WTC11 (cell line): ENCODE measurements around the gene GART. TPM values are rescaled to one million over a fixed set of nuclear protein-coding genes. Genes with fewer than 3 reads are reported as not detected.
A peak's percentile ranks its signal among the peaks of the same experiment; 100 is the strongest.
"Not testable (repeated sequence)": the region's sequence is repeated elsewhere in the genome, so short reads cannot be mapped to it uniquely, and the experiment has no call there.

Experiments
- ATAC-seq: fragments of 200-7000 bp; cut with Tn5 transposase; 2 replicates; pipeline ENCODE4 v1.10.0; 2021; ENCODE audit warnings: mild to moderate bottlenecking, moderate library complexity
- CTCF ChIA-PET: fragments of 300-600 bp; sonication (Branson Sonifier 250); formaldehyde crosslinking; loops from one replicate; lab custom pipeline; 2021; ENCODE audit warnings: antibody characterized with exemption; lab: Charles Lee
- POLR2A ChIA-PET: fragments of 350-600 bp; sonication (Branson Sonifier 250); formaldehyde crosslinking; loops from one replicate; lab custom pipeline; 2021; ENCODE audit warnings: antibody characterized with exemption; lab: Charles Lee
- DNase-seq: peaks from one replicate; pipeline ENCODE4 v3.0.0; 2021; ENCODE audit warnings: low spot score
- H3K27ac Mint-ChIP-seq: 2 replicates; pipeline ENCODE4 v1.8.0; 2021; ENCODE audit warnings: mixed read lengths
- H3K27me3 Mint-ChIP-seq: 2 replicates; pipeline ENCODE4 v1.8.0; 2021; ENCODE audit warnings: low read depth, mild to moderate bottlenecking, moderate library complexity, mixed read lengths
- H3K36me3 Mint-ChIP-seq: 2 replicates; pipeline ENCODE4 v1.8.0; 2021; ENCODE audit warnings: mixed read lengths
- H3K4me1 Mint-ChIP-seq: 2 replicates; pipeline ENCODE4 v1.8.0; 2022; ENCODE audit warnings: mixed read lengths
- H3K4me3 Mint-ChIP-seq: 2 replicates; pipeline ENCODE4 v1.8.0; 2021; ENCODE audit warnings: mild to moderate bottlenecking, moderate library complexity, mixed read lengths
- H3K9me3 Mint-ChIP-seq: 2 replicates; pipeline ENCODE4 v1.8.0; 2021; ENCODE audit warnings: mixed read lengths
- ARID4B ChIP-seq: sonication (generic); formaldehyde crosslinking; IDR thresholded peaks from 2 replicates; pipeline ENCODE4 v1.8.0; 2023; ENCODE audit warnings: missing genetic modification reagents, mild to moderate bottlenecking, borderline replicate concordance
- ATF3 ChIP-seq: sonication (generic); formaldehyde crosslinking; conservative IDR thresholded peaks from 2 replicates; pipeline ENCODE4 v1.8.1; 2022; ENCODE audit warnings: mild to moderate bottlenecking, missing genetic modification reagents
- CREB1 ChIP-seq: sonication (generic); formaldehyde crosslinking; IDR thresholded peaks from 2 replicates; pipeline ENCODE4 v1.8.0; 2023; ENCODE audit warnings: mild to moderate bottlenecking, missing genetic modification reagents
- CREM ChIP-seq: sonication (generic); formaldehyde crosslinking; IDR thresholded peaks from 2 replicates; pipeline ENCODE4 v1.8.1; 2022; ENCODE audit warnings: mild to moderate bottlenecking, missing genetic modification reagents, moderate library complexity
- E2F1 ChIP-seq: sonication (generic); formaldehyde crosslinking; IDR thresholded peaks from 2 replicates; pipeline ENCODE4 v1.8.0; 2022; ENCODE audit warnings: mild to moderate bottlenecking, missing genetic modification reagents
- FOXK1 ChIP-seq: sonication (generic); formaldehyde crosslinking; IDR thresholded peaks from 2 replicates; pipeline ENCODE4 v1.8.0; 2022; ENCODE audit warnings: mild to moderate bottlenecking, moderate library complexity, missing genetic modification reagents
- GABPB1 ChIP-seq: sonication (generic); formaldehyde crosslinking; IDR thresholded peaks from 2 replicates; pipeline ENCODE4 v1.8.1; 2023; ENCODE audit warnings: mild to moderate bottlenecking, missing genetic modification reagents
- HMGXB4 ChIP-seq: sonication (generic); formaldehyde crosslinking; IDR thresholded peaks from 2 replicates; pipeline ENCODE4 v1.8.1; 2023; ENCODE audit warnings: mild to moderate bottlenecking, moderate library complexity, missing genetic modification reagents
- KAT7 ChIP-seq: sonication (generic); formaldehyde crosslinking; IDR thresholded peaks from 2 replicates; pipeline ENCODE4 v1.8.1; 2023; ENCODE audit warnings: missing genetic modification reagents, mild to moderate bottlenecking, borderline replicate concordance
- MYBL2 ChIP-seq: sonication (generic); formaldehyde crosslinking; IDR thresholded peaks from 2 replicates; pipeline ENCODE4 v1.8.1; 2023; ENCODE audit warnings: mild to moderate bottlenecking, moderate library complexity, missing genetic modification reagents
- NR1H2 ChIP-seq: sonication (generic); formaldehyde crosslinking; IDR thresholded peaks from 2 replicates; pipeline ENCODE4 v1.9.0; 2021; ENCODE audit warnings: mild to moderate bottlenecking, moderate library complexity, missing genetic modification reagents
- OVOL2 ChIP-seq: fragments of 250-450 bp; sonication (Bioruptor Pico); IDR thresholded peaks from 2 replicates; pipeline ENCODE4 v1.9.0; 2021; ENCODE audit warnings: mild to moderate bottlenecking, borderline replicate concordance
- RELA ChIP-seq: sonication (generic); formaldehyde crosslinking; IDR thresholded peaks from 2 replicates; pipeline ENCODE4 v1.8.1; 2022; ENCODE audit warnings: missing genetic modification reagents, mild to moderate bottlenecking, borderline replicate concordance
- TCF7 ChIP-seq: sonication (generic); formaldehyde crosslinking; IDR thresholded peaks from 2 replicates; pipeline ENCODE4 v1.8.0; 2022; ENCODE audit warnings: mild to moderate bottlenecking, low read depth, missing genetic modification reagents, moderate library complexity
- ZNF121 ChIP-seq: sonication (generic); formaldehyde crosslinking; IDR thresholded peaks from 2 replicates; pipeline ENCODE4 v1.8.0; 2023; ENCODE audit warnings: missing genetic modification reagents
- ZNF263 ChIP-seq: sonication (generic); formaldehyde crosslinking; IDR thresholded peaks from 2 replicates; pipeline ENCODE4 v1.8.1; 2022; ENCODE audit warnings: low read depth, mild to moderate bottlenecking, moderate library complexity, missing genetic modification reagents
- ZNF396 ChIP-seq: fragments of 250-450 bp; sonication (Bioruptor Pico); IDR thresholded peaks from 2 replicates; pipeline ENCODE4 v1.8.0; 2021; ENCODE audit warnings: mild to moderate bottlenecking, moderate library complexity, borderline replicate concordance
- ZNF423 ChIP-seq: fragments of 250-450 bp; sonication (Bioruptor Pico); IDR thresholded peaks from 2 replicates; pipeline ENCODE4 v2.1.2; 2022; ENCODE audit warnings: mild to moderate bottlenecking, moderate library complexity
- total RNA-seq: library from RNA; stranded (reverse); gene quantifications from 3 replicates; pipeline ENCODE4 v1.2.3, GENCODE V29; 2021
- TF ChIP-seq, protein P1 (sequence below): fragments of 250-450 bp; sonication (Bioruptor Pico); IDR thresholded peaks from 2 replicates; pipeline ENCODE4 v1.9.0; 2021; ENCODE audit warnings: moderate library complexity, mild to moderate bottlenecking, inconsistent platforms, borderline replicate concordance
- TF ChIP-seq, protein P2 (sequence below): fragments of 250-450 bp; sonication (Bioruptor Pico); IDR thresholded peaks from 2 replicates; pipeline ENCODE4 v1.9.0; 2021; ENCODE audit warnings: mild to moderate bottlenecking

The GART gene
- total RNA-seq, 1 experiment from 2014 or later = 223 TPM

- Mint-ChIP-seq H3K4me1 (peaks cover 3% of the 10 kb centered on the region), H3K27me3 (no peaks in the 10 kb centered on the region), H3K27ac (no peak overlapping the region), H3K9me3 (no peaks in the 10 kb centered on the region), H3K4me3 (no peak overlapping the region), H3K36me3 (no peaks in the 10 kb centered on the region)
- ATAC-seq (no peak), DNase-seq (no peak)
- POLR2A ChIA-PET = no interaction called here
- TF ChIP-seq HMGXB4 (CRISPR knock-in tag) (no peak), ZNF423 (no peak), NR1H2 (CRISPR knock-in tag) (no peak), CREB1 (CRISPR knock-in tag) (no peak), FOXK1 (no peak), GABPB1 (CRISPR knock-in tag) (no peak), OVOL2 (CRISPR knock-in tag) (no peak), KAT7 (CRISPR knock-in tag) (no peak), CREM (no peak), ATF3 (CRISPR knock-in tag) (no peak), TCF7 (no peak), ZNF396 (CRISPR knock-in tag) (no peak), ARID4B (CRISPR knock-in tag) (no peak), RELA (no peak), E2F1 (CRISPR knock-in tag) (no peak), MYBL2 (CRISPR knock-in tag) (no peak), ZNF263 (CRISPR knock-in tag) (no peak)
- TF ChIP-seq, protein P1, sequence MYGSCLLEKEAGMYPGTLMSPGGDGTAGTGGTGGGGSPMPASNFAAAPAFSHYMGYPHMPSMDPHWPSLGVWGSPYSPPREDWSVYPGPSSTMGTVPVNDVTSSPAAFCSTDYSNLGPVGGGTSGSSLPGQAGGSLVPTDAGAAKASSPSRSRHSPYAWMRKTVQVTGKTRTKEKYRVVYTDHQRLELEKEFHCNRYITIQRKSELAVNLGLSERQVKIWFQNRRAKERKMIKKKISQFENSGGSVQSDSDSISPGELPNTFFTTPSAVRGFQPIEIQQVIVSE = no peak
- CTCF ChIA-PET = no interaction called here
These were observed 68.6 kb downstream of the GART start for GRCh38 chr21:33473344-33473743.

GRCh38 chr21:33470701-33471100 lies 71.2 kb downstream of the GART start:
- Mint-ChIP-seq H3K27me3 (no peaks in the 10 kb centered on the region), H3K4me3 (no peak overlapping the region), H3K36me3 (no peaks in the 10 kb centered on the region), H3K27ac (no peak overlapping the region), H3K4me1 (no peaks in the 10 kb centered on the region), H3K9me3 (no peaks in the 10 kb centered on the region)
- ATAC-seq (no peak), DNase-seq (no peak)
- TF ChIP-seq, protein P2, sequence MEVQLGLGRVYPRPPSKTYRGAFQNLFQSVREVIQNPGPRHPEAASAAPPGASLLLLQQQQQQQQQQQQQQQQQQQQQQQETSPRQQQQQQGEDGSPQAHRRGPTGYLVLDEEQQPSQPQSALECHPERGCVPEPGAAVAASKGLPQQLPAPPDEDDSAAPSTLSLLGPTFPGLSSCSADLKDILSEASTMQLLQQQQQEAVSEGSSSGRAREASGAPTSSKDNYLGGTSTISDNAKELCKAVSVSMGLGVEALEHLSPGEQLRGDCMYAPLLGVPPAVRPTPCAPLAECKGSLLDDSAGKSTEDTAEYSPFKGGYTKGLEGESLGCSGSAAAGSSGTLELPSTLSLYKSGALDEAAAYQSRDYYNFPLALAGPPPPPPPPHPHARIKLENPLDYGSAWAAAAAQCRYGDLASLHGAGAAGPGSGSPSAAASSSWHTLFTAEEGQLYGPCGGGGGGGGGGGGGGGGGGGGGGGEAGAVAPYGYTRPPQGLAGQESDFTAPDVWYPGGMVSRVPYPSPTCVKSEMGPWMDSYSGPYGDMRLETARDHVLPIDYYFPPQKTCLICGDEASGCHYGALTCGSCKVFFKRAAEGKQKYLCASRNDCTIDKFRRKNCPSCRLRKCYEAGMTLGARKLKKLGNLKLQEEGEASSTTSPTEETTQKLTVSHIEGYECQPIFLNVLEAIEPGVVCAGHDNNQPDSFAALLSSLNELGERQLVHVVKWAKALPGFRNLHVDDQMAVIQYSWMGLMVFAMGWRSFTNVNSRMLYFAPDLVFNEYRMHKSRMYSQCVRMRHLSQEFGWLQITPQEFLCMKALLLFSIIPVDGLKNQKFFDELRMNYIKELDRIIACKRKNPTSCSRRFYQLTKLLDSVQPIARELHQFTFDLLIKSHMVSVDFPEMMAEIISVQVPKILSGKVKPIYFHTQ (CRISPR knock-in tag) = no peak
- TF ChIP-seq ZNF121 (CRISPR knock-in tag) = peak; percentile 45; the same call in 1 of the 2 replicates
- ChIA-PET CTCF (interaction anchor here (0.7 to 0.8 kb wide), 2 partner anchors 109 to 244 kb away, joined by 4 to 6 read pairs; no protein-coding TSS in a partner anchor), POLR2A (no interaction called here)

GRCh38 chr21:33469183-33469582 lies 72.7 kb downstream of the GART start:
- POLR2A ChIA-PET, H3K27ac Mint-ChIP-seq, H3K4me1 Mint-ChIP-seq, H3K9me3 Mint-ChIP-seq, H3K27me3 Mint-ChIP-seq, H3K36me3 Mint-ChIP-seq, ATAC-seq, H3K4me3 Mint-ChIP-seq, DNase-seq: not testable (repeated sequence)
- CTCF ChIA-PET = interaction anchor here (0.7 to 1.0 kb wide), 2 partner anchors 11 to 108 kb away, joined by 3 read pairs; partner anchors contain the start of gene TMEM50B
